ENCODE measurements around the gene SLC5A9.

The SLC5A9 gene

DNA sequence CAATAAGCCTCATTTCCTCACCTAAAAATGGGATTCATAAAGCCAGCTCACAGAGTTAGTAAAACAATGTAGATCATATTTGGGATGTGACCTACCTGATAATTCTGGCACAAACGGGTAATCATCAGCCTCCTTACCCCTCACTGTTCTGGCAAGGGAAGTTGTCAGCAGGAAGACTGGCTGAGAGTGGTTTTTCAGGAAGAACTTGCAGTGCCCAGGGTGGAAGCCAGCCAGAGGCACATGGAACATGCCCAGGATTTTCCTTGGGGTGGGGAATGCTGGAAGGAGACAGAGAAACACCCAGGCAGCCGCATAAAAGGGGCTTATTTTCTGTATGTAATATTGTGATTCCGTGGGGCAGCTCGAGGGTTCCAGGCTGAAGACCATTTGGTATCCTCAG is 7.7 kb upstream of the SLC5A9 start:
- DNase-seq = no peak

- no peak for DNase-seq
Observed at GRCh38 chr1:48215222-48215621, 7.3 kb upstream of the SLC5A9 start.

DNA sequence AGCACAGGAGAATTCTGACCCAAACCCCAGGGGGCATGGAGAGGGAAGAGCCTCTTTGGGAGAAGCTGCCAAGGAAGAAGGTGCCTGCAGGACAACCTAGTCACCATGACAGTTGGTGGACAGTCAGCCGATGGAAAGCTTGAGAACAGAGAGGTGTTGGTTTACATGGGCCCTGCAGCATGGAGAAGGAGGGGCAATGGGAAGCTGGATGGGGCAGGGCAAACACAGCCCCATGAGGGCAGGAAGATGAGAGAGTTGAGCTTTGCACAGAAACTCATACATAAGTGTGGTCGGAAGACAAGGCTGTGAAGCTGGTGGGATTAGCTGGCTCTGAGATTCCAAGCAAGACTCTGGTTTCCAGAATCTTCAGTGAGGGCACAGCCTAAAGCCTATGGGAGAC is 6.6 kb upstream of the SLC5A9 start:
- no peak for DNase-seq

DNA sequence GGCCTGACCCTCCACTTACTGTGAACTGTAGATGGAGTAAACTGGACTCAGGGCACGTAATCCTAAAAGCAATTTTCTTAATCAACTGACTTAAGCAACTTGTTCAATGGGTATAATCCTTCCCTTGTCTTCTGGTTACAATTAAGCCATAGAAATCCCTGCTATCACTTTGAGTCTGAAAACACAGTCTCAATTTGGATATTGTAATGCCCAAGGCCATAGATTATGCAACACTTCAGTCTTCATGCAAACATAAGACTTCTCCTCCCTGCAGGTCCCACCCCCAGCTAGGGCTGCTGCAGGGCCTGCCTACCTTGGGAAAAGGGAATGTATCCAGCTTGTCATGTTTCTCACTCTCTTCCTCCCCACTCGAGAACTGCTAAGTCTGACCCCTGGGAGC is 6.2 kb upstream of the SLC5A9 start:
- DNase-seq = no peak

DNA sequence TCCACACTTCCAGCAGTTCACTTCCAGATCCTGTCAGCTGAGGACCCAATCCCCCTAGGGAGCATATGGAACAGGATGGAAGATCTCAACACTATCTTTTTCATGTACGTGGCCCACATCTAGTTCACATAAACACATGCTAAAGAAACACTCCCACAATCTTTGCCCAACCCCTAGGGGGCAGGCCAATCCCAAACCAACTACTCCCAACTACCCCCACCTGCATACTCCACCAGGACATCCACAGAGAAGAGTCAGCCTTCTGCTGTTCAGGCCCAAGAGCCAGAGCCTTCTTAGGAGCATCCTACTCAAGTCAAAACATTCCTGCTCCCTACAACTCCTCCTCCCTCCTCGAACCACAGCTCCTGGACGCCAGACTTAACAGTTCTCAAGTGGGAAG is 5.6 kb upstream of the SLC5A9 start:
- DNase-seq = no peak

- no peak for DNase-seq
Observed at GRCh38 chr1:48217856-48218255, 4.7 kb upstream of the SLC5A9 start.

- no peak for DNase-seq
Observed at GRCh38 chr1:48219803-48220202, 2.7 kb upstream of the SLC5A9 start.

DNA sequence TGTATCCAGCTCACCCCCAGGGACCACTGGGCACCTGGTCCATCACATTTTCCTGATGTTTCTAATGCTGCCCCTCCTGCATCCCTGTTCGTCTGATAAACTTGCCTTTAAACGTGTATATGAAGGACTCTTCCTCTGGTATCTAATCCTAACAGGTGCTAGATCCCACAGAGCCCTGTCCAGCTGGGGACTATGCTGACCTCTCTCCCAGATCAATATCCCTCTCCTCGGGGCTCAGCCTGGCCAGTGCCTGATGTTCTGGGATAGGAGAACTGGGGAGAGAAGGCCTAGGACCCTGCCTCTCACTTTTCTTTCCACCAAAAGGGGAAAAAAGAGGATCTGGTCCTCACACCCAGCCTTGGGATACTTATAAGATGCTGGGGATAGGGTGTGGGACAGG is 1.4 kb upstream of the SLC5A9 start:
- no peak for DNase-seq

- no peak for DNase-seq
Observed at GRCh38 chr1:48221657-48222056, 859 bp upstream of the SLC5A9 start.

DNA sequence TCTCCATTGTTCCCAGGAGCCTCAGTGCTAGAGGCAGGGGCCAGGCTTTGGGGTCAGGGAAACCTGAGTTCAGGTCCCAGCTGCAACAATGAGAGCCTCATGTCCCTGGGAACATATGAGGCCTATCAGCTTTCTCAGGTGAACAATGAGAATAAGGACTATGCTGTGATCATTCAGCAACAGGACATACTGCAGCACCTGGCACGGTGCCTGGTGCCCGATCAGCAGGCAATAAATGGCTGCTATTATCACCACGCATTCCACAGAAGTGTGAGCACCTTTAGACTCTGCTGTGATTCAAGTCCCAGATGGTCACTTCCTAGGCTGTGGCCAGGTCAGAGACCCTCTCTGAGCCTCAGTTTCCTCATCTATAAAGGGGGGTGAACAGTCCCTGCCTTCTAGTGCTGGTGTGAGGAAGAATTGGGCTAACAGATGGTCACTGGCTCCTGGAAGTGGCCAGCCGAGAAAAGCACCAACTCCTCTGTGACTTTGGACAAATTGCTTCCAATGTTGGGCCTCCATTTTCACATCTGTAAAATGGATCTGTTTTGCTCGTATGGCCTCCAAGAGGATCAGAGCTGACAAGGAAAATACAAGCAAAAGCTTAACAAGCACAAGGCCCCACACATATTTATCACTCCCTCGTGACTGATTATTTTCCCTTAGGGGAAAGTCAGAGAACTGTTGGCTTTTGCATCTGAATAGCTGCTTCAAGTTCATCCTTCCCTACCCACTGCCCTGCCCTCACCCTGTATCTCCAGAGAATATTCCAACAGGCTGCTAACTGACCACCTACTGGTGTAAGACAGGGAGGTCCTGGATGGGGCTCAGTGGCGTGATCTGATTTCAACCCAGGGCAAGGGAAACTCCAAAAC is 1.1 kb downstream of the SLC5A9 start:
- DNase-seq = no peak

GRCh38 chr1:48224791-48225190 is 2.3 kb downstream of the SLC5A9 start:
- no peak for DNase-seq

DNA sequence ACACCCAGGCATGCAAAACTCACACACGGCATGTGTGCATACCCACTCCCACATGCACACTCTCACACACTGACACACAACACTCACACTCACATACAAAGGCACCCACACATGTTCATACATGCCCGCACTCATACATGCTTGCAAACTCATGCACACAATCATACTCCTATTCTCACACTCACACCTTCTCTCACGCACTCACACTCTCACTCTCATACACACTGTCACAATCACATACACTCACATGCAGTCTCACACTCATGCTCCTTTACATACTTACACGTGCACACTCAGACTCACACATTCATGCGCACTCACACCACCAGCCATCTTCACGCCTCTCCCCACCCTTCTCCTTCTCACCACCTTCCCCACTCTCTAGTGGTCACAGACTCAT is 3.1 kb downstream of the SLC5A9 start:
- DNase-seq = no peak

GRCh38 chr1:48227165-48228013 is 4.9 kb downstream of the SLC5A9 start:
- DNase-seq = no peak

- no peak for DNase-seq
Observed at GRCh38 chr1:48228156-48228555, 5.6 kb downstream of the SLC5A9 start.

GRCh38 chr1:48229317-48229716 is 6.8 kb downstream of the SLC5A9 start:
- DNase-seq = no peak

DNA sequence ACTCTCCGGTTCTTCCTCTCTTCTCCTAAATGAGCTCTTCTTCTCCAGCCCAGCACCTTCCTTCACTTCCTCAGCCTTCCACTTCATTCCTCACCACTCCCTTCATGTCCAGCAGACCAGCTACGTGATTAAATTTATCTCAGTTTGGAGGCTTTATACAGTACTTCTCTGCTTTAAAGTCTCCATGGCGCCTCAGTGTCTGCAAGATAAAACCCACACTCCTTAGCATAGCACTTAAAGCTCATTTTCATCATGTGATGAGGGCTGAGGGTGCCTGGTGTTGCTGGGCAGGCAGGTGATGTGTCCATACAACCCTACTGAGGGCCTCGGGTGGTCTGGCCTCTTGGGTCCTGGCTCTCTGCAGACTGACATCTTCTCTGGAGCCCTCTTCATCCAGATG is 7.7 kb downstream of the SLC5A9 start:
- no peak for DNase-seq

DNA sequence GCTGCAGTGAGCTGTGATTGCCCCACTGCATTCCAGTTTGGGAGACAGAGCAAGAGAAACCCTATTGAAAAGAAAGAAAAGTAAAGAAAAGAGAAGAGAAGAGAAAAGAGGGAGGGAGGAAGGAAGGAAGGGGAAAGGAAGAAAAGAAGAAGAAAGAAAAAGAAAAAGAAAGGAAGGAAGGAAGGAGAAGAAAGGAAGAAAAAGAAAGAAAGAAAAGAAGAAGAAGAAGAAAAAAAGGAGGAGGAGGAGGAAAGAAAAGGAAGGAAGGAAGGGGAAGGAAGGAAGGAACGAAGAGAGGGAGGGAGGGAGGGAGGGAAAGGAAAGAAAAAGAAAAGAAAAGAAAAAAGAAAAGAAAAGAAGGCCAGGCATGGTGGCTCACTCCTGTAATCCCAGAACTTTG is 10.2 kb downstream of the SLC5A9 start:
- DNase-seq = no peak

DNA sequence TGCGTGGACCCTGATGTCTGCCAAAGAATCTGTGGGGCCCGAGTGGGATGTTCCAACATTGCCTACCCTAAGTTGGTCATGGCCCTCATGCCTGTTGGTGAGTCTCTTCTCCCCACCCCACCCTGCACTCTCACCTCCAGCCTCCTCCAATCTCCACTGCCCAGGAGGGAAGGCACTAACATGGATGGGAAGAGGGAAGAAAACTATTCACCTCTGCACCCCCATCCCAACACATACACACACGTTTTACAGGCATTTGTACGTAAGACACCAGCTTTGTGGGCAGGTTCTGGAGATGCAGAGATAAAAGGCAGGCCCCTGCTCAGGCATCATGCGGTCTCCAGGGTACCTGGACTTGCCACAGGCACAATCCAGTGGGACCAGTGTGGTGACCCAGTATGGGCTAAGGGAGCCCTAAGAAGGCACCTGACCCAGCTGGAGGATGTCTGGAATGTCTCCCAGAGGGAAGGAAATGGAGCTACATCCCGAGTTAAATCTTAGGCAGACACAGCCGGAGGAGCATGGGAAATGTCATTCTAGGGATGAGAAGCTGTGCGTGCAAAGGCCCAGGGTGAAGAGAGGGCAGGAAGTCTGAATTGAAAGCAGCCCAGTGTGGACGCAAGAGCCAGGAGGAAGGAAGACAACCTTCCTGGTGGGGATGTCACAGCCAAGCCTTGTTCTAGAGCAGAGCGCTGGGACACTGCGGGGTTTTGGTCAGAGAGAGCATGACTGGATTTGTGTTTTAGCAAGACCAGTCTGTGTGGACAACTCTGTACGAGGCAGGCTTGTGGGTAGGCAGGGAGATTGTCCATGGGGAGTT is 11.4 kb downstream of the SLC5A9 start:
- no peak for DNase-seq

- no peak for DNase-seq
Observed at GRCh38 chr1:48235652-48236051, 13.1 kb downstream of the SLC5A9 start.

DNA sequence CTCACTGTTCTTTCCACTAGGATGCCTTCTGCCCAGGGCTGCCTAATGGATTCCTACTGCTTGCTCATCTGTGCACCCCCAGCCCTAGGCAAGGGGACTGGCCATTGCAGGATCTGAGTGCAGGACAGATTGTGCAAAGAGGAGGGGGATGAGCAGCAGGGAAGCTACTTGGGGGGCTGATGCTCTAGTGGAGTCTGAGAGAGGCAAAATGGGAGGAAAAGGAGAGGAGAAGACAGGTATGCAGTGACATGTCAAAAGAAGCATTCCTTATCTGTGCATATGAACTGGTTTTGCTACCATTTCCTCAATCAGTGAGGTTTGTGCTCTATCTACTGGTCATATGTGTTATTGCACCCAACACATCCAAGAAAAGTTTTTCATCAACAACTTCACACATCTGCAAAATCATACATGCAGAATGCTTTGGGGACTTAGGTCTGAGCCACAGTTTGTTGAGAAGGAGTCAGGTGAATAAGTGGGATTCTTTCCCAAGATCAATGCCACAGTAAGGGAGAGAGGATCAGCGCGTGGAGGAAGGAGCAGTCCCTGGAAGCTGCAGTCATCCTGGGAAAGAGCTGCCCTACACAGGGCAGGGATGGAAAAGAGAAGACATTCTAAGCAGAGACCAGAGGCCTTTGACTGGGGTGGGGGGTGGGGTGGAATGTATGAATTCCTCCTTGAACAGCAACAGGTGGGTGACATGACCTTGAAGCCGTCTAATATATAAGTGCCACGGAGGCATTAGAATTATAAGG is 14.4 kb downstream of the SLC5A9 start:
- no peak for DNase-seq

DNA sequence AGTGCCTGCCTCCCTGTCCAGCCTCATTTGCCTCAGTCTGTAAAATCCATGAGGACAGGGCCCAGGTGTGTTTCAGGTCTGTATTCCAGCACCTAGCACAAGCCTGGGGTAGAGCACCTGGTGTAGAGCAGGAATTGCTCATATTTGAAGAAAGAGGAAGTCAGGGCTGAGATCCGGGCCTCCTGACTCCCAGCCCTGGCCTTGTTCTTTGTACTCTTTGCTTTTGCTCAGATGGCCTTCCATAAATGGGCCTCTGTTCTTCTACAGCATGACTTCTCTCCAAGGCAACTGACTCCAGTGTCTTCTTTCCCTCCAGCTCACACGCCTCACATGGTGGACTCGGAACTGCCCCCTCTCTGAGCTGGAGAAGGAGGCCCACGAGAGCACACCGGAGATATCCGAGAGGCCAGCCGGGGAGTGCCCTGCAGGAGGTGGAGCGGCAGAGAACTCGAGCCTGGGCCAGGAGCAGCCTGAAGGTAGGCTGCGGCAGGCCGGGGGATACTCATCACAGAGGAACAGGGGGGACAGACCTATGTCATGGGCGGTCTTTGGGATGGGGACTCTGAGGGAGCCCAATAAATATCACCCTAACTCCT is 19.7 kb downstream of the SLC5A9 start:
- no peak for DNase-seq

GRCh38 chr1:48245106-48245505 is 22.6 kb downstream of the SLC5A9 start:
- DNase-seq = no peak

Data from effector CD8-positive, alpha-beta T cell (primary cell).